ENCODE results near the gene CKAP5.
A peak's percentile ranks its signal among the peaks of the same experiment; 100 is the strongest.

Gene CKAP5

DNA sequence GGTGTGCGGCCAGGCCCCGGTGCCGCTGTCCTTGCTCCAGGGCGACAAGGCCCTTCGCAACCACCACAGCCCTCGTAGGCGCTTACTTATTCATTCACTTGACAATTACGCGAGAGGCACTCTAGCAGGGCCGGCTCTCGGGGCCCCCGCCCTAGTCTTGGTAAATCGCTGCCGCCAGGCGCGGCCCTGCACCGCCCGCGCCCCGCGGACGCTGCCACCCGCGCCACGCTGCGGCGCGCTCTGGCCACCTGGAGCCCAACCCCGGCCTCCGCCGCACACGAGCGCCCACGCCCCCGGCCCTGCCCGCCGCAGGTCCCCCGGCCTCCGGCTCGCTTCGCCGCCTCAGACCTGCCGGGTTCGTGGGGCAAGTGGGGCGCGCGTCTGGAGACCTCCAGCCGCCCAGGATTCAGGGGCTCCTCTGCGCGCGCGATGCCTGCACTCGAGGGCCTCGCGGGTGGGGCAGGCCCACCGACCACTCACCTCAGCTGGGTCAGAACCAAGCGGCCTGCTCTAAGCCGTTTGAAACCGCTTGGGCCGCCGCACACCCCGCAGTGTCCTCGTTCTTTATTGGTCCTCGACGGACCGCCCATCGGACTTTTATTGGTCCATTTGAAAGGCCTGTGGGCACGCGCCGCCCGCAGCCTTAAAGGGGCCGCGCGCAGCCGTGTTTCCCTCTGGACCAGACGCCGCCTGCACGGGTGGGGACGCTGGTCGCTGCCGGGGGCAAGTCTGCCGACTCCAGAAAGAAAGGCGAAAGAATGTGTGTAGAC is at the start of gene CKAP5:
Gene CKAP5 (minus strand): TSS at position 541 of the 770 bp plus-strand sequence. CDS start 25,049 bp downstream, outside the sequence.
- DNase-seq: peak; percentile 88

DNA sequence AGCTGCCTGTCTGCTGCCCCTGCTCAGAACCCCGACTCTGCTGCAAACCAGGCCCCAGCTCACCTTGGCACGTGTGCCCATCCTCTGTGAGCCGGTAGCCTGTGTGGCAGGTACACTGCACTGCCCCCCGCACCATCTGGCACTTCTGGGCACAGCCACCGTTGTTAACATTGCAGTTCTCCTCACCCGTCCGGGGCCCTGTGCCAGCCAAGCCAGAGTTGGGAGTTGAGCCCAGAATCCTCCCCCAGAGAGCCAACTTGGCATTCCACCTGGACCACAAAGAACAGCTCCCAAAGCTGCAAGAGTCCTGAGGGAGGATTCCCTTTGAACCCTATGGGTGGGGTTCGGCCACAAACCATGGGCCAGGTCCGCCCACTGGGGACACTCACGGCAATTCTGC is 49.7 kb upstream of the CKAP5 start:
- no peak for DNase-seq

DNA sequence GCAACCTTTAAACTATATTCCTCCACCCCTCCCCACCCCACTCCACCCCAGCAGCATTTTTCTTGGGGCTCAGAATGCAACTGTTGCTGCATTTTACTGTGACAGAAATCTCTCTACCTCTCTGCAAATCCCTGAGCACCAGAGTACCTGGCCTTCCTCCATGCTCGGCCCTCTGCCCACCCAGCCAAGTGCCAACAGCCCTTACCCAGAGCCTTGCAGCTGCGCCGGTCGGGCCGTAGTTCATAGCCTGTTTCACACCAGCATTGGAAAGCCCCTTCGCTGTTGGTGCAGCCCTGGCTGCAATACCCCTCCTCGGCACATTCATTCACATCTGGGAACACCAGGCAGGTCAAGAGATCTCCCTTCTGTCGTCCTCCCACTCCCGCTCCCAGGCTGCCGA is 48.9 kb upstream of the CKAP5 start:
- no peak for DNase-seq

DNA sequence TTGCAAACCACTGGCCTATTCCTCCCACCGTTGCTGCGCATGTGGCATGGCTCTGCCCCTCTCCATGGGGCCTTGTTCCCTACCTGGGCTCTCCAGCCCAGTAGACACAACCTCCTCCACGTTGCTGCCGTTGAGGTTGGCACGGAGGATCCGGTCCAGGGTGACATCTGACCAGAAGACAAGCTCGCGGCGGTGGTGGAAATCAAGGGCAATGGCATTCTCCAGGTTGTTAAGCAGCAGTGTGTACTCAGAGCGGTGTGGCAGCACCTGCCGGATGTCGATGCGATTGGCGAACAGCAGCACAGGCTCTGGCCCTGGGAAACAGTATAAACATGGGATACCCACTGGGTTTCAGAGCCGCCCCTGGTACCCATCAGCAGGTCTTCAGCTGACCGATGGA is 48.4 kb upstream of the CKAP5 start:
- no peak for DNase-seq

DNA sequence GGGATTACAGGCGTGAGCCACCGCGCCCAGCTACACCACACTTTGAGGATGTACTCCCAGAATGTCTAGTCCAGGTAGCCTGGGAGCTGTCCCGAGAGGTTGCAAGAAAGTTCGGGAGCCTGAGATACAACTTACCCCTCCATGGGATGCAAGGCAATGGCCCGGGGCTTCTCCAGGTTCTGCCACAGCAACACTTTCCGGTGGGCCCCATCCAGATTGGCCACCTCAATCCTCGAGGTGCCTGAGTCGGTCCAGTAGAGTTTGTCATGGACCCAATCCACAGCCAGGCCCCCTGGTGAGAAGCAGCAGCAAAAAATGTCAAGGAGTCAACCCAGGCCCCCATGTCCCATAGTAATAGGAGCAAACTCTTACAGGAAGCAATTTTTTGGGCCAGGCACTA is 46.8 kb upstream of the CKAP5 start:
- DNase-seq: no peak

DNA sequence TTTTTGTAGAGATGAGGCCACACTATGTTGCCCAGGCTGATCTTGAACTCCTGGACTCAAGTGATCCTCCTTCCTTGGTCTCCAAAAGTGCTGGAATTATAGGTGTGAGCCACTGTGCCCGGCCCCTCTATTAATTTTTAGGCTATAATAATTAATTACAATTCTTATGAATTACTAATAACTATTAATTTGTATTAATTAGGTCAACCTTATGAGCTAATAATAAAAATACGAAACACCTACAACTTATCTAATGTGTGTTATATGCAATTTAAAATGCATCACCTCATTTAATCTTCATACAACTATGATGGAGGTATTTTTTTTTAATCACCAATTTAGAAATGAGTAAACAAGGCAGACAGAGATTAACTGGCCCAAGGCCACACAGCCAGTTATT is 46.0 kb upstream of the CKAP5 start:
- DNase-seq: no peak

DNA sequence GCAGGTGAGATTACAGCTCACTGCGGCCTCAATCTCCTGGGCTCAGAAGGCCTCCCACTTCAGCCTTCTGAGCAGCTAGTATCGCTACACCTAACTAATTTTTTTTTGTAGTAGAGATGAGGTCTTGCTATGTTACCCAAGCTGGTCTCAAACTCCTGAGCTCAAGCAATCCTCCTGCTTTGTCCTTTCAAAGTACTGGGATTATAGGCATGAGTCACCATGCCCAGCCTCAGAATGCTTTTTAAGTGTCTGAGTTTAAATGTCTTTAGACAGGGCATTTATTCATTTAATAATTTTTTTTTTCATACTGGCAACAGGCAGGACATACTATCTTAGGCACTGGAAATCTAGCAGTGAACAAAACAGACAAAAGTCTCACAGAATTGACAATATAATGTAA is 44.6 kb upstream of the CKAP5 start:
- DNase-seq: no peak

DNA sequence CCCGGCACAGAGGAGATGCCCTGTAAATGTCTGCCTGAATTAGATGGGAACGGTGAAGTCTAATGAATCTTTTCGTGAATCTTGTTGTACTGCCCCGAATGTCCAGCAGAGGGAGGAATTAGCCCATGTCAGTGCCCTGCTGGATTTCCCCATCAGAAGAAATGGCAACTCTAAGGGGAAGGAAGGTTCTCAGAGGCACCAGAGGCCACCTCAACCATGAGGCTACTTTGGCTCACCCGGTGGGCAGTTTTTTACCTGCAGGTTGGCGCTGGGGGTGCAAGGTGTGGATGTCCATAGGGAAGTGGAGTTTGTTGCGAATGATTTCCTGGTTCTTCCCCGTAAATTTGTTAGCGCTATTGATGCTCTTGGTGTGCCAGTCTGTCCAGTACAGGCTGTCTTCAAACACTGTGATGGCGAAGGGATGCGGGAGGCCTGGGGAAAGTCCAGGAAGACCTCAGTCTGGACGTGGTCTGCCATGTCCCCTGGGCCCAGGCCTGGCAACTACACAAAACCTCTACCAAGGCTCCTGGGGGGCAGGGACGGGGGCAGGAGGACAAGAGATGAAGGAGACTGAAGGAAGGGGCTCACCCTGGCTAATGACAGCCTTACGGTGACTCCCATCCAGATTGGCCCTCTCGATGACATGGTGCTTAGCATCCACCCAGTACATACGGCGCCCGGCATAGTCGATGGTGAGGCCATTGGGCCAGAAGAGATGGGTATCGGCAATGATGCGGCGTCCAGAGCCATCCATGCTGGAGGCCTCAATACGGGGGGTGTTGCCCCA is 43.8 kb upstream of the CKAP5 start:
- peak; percentile 75 for DNase-seq

DNA sequence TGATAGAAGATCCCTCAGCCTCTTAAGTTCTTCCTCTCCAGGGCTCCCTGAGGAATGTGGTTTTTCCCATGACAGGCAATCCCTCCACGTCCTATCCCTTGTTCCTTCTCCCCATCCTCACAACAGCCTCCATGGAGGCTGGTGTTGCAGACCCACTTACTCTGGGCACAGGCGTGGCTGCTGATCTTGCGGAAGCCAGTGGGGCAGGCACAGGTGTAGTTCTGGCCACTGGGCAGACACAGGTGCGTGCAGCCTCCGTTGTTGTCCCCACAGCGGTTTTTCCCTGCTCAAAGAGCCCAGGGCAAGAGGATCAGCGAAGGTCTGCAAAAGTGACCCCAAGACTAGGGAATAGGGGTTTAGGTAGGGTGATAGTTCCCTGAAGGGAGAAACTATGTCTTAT is 43.2 kb upstream of the CKAP5 start:
- no peak for DNase-seq

DNA sequence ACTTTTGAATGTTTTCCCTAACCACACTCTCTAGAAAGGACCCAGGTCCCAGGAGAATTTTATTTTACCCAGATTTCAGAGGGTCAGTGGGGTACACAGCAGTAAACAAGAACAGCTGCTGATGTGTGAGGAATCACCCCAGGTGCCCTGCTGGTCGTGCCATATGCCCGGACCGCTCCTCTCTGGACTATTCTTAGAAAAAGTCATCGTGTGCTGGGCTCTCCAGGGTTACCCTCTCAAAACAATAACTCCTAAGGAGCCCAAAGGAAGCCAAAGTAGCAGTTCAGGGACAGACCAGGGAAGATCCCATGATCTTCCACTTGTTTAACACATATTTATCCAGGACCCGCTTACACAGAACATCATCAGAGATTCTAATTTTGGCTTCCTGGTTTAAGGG is 42.6 kb upstream of the CKAP5 start:
- no peak for DNase-seq

DNA sequence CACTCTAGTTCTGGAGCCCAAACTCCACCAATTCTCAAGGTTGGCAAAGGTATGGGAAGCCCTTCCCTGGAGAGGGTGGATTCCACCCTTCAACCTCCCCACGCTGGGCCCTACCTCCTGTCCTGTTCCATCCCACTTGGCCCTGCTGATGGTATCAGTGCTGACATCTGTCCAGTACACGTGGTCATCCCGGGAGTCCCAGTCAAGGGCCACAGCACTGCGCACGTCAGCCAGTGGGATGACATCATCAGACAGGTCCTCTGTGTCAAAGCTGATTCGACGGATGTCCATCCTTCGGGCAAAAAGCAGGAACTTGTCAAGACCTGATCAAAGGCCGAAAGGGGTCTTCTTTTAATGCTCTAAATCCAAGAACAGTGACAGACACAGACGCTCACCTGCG is 40.1 kb upstream of the CKAP5 start:
- no peak for DNase-seq

DNA sequence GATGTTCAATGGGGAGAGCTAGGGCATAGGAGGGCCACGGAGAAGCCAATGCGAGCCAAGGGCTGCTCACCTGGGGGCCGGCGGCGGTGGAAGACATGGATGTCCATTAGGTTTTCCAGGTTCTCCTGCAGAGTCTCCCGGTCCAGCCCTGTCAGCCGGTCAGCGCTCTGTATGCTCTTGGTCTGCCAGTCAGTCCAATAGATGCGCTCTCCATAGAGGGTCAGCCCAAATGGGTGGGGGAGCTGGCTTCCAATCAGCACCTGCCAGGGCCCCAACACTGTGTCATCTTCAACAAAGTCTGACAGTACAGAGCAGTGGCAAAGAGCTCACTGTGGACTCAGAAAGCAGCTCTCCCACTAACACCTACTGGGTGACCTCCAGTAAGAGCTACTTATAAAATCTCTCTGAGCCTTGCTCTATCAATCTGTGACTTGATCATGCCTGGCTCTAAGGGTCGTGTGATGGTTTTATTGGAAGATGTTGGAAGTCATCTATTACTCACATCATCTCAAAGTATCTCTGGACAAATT is 33.0 kb upstream of the CKAP5 start:
- no peak for DNase-seq

DNA sequence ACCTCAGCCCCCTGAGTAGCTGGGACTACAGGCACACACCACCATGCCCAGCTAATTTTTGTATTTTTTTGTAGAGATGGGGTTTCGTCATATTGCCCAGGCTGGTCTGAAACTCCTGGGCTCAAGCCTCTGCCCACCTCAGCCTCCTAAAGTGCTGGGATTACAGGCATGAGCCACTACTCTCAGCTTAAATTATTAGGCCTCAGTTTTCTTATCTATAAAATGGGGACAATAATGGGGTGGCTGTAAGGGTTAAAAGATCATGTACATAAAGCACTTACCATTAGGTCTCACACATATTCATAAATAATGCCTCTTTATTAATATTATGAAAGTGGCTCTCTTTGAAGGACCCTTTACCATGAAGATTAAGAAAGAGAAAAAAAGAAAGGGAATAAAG is 31.5 kb upstream of the CKAP5 start:
- no peak for DNase-seq

DNA sequence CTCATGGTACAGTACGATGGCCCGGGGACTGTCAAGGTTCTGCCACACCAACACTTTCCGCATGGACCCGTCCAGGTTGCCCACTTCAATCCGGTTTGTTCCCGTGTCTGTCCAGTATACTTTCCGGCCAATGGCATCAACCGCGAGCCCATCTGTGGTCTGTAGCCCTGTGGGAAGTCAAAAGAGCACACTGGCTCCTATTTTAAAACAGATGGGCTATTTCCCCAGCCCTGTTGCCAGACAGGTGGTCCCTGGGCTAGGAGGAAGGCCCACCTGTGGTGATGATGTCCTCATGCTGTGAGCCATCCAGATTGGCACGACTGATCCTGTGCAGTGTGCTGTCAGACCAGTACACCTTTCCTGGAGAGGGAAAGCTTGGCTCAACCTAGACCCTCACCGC is 30.4 kb upstream of the CKAP5 start:
- DNase-seq: no peak

DNA sequence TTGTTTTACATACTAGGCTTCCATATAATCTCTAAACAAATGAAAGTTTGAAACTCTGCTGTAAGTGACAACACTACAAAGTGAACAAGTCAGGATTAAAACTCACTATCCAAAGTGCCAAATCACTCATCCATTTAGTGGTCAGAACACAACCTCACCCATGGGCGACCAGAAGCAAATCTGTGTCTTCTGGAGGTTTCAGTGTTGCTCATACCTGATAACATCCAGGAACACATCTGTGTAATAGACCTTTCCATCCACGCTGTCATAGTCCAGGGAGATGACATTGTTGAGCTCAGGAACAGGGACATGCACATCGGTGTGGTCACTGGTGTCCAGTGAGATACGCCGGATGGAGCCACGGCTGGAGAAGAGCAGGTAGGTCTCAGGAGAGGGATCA is 28.5 kb upstream of the CKAP5 start:
- DNase-seq: no peak

DNA sequence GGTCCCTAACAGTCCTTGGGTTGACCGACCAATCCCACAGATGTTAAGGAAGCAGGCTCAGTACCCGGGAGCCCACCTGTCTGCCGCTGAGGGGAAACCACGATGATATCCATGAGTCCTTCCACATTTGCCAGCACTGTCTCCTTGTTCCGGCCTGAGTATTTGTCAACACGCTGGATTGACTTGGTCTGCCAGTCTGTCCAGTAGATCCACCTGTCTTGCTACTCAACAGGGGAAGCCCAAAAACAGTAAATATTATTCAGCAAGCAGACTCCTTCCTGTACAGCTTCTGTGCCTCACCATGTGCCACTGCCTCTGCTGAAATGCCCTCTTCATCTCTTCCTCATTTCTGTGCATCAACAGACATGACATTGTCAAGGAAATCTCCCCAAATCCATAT is 22.8 kb upstream of the CKAP5 start:
- DNase-seq: no peak

DNA sequence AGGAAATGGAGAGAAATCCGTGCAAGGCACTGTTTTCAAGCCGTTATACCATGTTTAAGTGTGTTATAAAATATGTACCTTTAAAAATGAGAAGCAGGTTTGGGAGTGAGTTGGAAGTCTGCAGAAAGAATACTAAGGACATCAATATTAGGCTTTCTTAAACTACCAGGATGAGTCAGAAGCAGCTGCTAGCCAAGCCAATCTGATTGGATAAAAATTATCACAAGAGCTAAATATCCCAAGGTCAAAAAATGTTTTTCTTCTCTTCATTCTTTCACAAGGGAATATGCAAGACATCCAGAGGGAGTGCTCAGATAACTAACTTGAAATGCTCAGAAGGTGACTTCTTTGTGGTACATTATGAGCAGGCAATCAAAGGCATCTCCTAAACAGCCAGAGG is 19.3 kb upstream of the CKAP5 start:
- no peak for DNase-seq

DNA sequence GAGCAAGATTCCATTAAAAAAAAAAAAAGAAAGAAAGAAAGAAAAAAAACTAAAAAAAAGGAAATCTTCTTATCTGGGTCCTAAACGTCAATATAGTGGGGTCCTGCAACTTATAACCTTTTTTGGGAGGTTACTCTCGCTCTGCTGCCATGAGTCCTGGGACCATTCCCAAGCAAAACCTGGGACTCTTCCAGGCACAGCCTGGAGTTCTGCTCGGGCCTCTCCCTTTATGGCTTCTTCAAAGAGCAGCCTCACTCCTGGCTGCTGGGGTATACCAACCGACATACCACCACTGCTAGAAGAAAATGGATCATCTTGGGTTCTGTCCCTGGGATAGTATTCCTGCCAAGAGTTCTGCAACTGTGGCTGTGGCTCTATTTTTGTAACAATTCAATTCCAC is 14.1 kb upstream of the CKAP5 start:
- no peak for DNase-seq

DNA sequence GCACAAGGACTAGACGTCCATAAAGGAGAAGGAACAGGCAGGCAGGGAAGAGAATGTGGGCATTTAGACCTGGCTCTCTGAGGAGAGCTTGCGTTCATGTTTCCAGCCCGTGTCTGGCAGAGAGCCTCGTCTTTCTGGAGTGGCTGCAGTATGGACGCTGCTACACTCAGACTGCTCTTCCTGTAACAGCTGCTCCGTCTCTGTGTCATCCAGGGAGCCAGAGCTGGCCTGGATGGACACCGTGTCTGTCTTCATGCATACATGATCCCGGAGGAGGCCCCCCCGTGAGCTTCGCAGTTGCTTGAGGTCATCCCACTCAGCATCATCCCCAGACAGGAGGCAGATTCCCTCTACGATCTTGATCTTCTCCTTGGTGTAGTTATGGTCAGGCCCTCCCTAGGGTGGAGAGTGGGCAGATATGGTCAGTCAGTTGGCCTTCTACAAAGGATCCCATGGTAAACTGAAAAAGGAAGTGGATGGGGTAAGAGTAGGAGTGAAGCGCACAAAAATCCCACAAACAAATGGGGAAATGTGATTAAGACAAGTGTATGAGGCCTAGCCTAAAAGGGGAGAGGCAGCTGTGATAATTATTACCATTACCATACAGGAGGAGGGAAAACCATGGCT is 13.0 kb upstream of the CKAP5 start:
- DNase-seq: no peak

DNA sequence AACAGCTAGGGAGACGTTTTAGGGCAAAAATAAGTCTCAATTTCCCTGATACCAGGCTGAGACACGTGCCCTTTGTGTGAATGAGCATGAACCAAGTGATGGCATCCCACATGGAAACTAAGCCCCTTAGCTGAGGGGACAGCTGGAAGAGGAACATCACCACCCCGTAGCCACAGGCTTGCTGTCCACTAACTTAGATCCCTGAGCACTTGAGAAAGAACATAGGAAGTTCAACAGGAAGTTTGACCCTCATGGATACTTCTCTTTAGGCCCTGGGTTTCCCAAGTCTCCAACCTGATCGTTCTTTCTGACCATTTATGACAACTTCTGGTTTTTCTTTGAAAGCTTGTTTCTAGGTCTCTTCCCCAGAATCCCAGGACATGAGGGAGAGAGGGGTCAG is 11.6 kb upstream of the CKAP5 start:
- no peak for DNase-seq

DNA sequence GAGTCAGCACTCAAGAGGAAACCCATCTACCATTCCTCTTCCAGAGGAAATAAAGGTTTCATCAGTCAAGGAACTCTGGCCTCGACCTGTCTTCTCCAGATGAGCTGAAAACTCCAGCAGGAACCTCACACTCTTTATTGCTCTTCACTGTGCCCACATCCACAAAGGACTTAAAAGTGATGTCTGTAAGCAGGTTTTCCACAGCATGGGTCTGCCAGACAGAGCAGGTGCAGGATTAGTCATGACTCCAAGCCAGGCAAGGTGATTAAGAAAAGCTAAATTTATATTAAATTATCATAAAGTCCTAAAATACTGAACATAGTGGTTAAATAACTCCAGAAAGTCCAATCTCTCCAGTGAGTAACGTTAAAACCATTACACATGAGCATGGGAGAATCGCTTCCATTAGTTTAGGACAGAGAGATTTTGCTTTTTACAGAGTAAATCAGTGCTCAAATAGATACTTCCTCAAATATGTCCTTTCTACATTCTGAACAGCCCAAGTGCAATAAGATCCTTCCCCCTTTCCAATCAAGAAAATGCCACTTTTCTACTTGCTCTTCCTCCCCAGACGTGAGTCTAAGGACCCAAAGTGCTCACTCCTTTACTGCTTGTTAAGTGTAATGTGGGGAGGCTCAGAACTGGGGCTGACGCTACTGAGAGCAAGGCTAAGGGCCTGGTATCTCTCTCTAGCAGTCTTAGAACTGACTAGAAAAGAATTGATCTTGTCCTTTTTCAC is 10.7 kb upstream of the CKAP5 start:
- no peak for DNase-seq

DNA sequence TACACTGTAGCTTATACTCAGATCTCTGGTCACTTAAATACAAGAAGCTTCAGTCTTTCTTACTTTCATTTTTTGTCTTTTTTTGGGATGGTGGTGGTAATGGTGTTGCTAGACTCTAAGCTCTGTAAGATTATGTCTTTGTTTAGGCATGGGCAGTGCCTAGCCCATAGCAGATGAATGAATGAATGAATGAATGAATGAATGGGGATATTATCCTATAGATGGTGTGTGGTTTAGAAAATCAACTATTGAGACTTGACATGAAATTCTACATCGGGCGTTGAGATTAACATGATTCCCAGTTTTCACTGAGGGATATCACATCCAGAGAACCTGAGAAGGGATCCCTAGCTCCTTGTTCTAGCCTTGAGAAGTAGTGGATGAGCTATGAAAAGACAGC is 9.8 kb upstream of the CKAP5 start:
- DNase-seq: no peak

DNA sequence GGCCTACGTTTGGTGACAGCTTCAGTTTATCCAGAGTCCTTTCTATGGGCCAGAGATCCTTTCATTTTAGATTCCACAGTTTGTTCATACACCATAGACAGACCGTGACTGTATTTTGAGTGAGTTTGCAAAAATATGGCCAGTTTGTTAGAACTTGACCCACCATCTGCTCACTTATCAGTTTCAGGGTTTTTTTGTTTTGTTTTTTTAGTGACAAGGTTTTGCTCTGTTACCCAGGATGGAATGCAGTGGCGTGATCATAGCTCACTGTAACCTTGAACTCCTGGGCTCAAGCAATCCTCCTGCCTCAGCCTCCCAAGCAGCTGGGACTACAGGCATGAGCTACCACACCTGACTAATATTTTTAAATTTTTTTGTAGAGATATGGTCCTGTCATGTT is 9.1 kb upstream of the CKAP5 start:
- DNase-seq: no peak
